ENCODE data around the gene ADGRG2. TPM values are rescaled to one million over a fixed set of nuclear protein-coding genes. Genes with fewer than 3 reads are reported as not detected.

ADGRG2 gene
- total RNA-seq, 1 experiment from 2014 or later = not detected

DNA sequence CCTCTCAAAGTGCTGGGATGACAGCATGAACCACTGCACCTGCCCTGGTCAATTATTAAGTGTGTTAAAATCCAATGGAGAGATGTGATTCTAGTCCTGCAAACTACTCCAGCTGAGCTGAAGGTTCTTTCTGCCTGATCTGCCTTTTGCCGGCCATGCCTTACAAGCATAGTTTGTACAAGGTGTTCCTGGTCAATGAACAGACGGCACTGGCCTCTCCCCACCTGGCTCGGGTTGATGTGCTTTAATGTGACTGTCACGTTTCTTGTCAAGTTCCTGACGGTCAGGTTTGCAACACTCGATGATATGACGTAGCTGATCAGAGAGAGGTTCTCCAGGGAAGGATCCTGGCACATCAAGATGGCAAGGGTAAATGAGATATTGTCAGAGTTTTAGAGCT, 115.3 kb downstream of the ADGRG2 start:
- Mint-ChIP-seq H3K27me3 (ENCODE audit: insufficient read depth, unreplicated experiment) (no peaks in the 10 kb centered on the region), H3K36me3 (ENCODE audit: insufficient read depth, unreplicated experiment) (no peaks in the 10 kb centered on the region), H3K9me3 (ENCODE audit: unreplicated experiment) (no peaks in the 10 kb centered on the region), H3K4me1 (ENCODE audit: low read depth, unreplicated experiment) (no peaks in the 10 kb centered on the region), H3K4me3 (ENCODE audit: unreplicated experiment) (no peak overlapping the region), H3K27ac (ENCODE audit: unreplicated experiment) (no peak overlapping the region)
- Histone ChIP-seq H3K27me3 (replicated peaks; ENCODE audit: control insufficient read depth, insufficient read depth, low read length) (no peaks in the 10 kb centered on the region), H3K36me3 (ENCODE audit: control insufficient read depth, insufficient read depth, low read length) (no peaks in the 10 kb centered on the region), H3K4me1 (no peaks in the 10 kb centered on the region), H3K4me3 (ENCODE audit: low read depth, low read length) (no peak overlapping the region), H3K9me3 (no peaks in the 10 kb centered on the region)
- BruUV-seq (replicated peaks) = no TSS peak
- TF ChIP-seq, protein P1, sequence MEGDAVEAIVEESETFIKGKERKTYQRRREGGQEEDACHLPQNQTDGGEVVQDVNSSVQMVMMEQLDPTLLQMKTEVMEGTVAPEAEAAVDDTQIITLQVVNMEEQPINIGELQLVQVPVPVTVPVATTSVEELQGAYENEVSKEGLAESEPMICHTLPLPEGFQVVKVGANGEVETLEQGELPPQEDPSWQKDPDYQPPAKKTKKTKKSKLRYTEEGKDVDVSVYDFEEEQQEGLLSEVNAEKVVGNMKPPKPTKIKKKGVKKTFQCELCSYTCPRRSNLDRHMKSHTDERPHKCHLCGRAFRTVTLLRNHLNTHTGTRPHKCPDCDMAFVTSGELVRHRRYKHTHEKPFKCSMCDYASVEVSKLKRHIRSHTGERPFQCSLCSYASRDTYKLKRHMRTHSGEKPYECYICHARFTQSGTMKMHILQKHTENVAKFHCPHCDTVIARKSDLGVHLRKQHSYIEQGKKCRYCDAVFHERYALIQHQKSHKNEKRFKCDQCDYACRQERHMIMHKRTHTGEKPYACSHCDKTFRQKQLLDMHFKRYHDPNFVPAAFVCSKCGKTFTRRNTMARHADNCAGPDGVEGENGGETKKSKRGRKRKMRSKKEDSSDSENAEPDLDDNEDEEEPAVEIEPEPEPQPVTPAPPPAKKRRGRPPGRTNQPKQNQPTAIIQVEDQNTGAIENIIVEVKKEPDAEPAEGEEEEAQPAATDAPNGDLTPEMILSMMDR (IDR thresholded peaks at IDR 0.05; ENCODE audit: insufficient read depth in 1 of 2, low read depth in 1 of 2, low read length in 1 of 2, severe bottlenecking in 1 of 2, unreplicated experiment in 1 of 2) = no peak
- intact Hi-C loops (cut with micrococcal nuclease; ENCODE audit: unreplicated experiment) = no loop called here
- CTCF ChIA-PET = no interaction called here
- POLR2A ChIA-PET = no interaction called here
- no peak for DNase-seq

- BruUV-seq (replicated peaks) = no TSS peak
- CTCF ChIA-PET = no interaction called here
- Histone ChIP-seq H3K4me1 (no peaks in the 10 kb centered on the region), H3K27me3 (replicated peaks; ENCODE audit: control insufficient read depth, insufficient read depth, low read length) (no peaks in the 10 kb centered on the region), H3K36me3 (ENCODE audit: control insufficient read depth, insufficient read depth, low read length) (no peaks in the 10 kb centered on the region), H3K9me3 (no peaks in the 10 kb centered on the region), H3K4me3 (ENCODE audit: low read depth, low read length) (no peak overlapping the region)
- DNase-seq = no peak
- no peaks in the 10 kb centered on the region for H3K27me3 Mint-ChIP-seq (ENCODE audit: insufficient read depth, unreplicated experiment)
- intact Hi-C loops (cut with micrococcal nuclease; ENCODE audit: unreplicated experiment) = no loop called here
- H3K36me3 Mint-ChIP-seq (ENCODE audit: insufficient read depth, unreplicated experiment) = no peaks in the 10 kb centered on the region
- no peak overlapping the region for H3K27ac Mint-ChIP-seq (ENCODE audit: unreplicated experiment)
- no peak overlapping the region for H3K4me3 Mint-ChIP-seq (ENCODE audit: unreplicated experiment)
- TF ChIP-seq, protein P1 (IDR thresholded peaks at IDR 0.05; ENCODE audit: insufficient read depth in 1 of 2, low read depth in 1 of 2, low read length in 1 of 2, severe bottlenecking in 1 of 2, unreplicated experiment in 1 of 2) = peak in 1 of 2 experiments; percentile 29
- POLR2A ChIA-PET = no interaction called here
- H3K4me1 Mint-ChIP-seq (ENCODE audit: low read depth, unreplicated experiment) = no peaks in the 10 kb centered on the region
- no peaks in the 10 kb centered on the region for H3K9me3 Mint-ChIP-seq (ENCODE audit: unreplicated experiment)
These were observed 116.4 kb downstream of the ADGRG2 start for GRCh38 chrX:19005909-19006308.

DNA sequence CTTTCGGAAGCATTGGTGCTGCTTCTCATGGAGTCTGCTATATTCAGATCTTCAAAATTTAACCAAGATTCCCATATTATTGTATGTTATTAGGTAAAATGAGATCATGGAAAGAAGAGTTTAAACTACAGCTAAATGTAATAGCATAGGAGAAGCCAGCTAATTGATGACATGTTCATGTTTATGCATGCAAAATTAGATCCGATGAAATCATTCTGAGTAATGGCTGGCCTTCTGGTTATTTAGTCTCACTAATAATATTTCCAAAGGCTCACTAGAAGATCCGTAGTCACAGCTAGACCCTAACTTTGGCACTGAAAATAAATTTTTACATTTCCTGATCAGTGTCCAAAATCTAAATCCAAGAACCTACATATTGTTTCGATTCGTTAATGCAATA, 118.5 kb downstream of the ADGRG2 start:
- Mint-ChIP-seq H3K27me3 (ENCODE audit: insufficient read depth, unreplicated experiment) (no peaks in the 10 kb centered on the region), H3K9me3 (ENCODE audit: unreplicated experiment) (no peaks in the 10 kb centered on the region), H3K27ac (ENCODE audit: unreplicated experiment) (no peak overlapping the region), H3K4me3 (ENCODE audit: unreplicated experiment) (no peak overlapping the region), H3K36me3 (ENCODE audit: insufficient read depth, unreplicated experiment) (no peaks in the 10 kb centered on the region), H3K4me1 (ENCODE audit: low read depth, unreplicated experiment) (no peaks in the 10 kb centered on the region)
- Histone ChIP-seq H3K4me1 (no peaks in the 10 kb centered on the region), H3K36me3 (ENCODE audit: control insufficient read depth, insufficient read depth, low read length) (no peaks in the 10 kb centered on the region), H3K27me3 (replicated peaks; ENCODE audit: control insufficient read depth, insufficient read depth, low read length) (no peaks in the 10 kb centered on the region), H3K4me3 (ENCODE audit: low read depth, low read length) (no peak overlapping the region), H3K9me3 (no peaks in the 10 kb centered on the region)
- ChIA-PET POLR2A (no interaction called here), CTCF (no interaction called here)
- intact Hi-C loops (cut with micrococcal nuclease; ENCODE audit: unreplicated experiment) = no loop called here
- no TSS peak for BruUV-seq (replicated peaks)
- no peak for DNase-seq
- TF ChIP-seq, protein P1 (IDR thresholded peaks at IDR 0.05; ENCODE audit: insufficient read depth in 1 of 2, low read depth in 1 of 2, low read length in 1 of 2, severe bottlenecking in 1 of 2, unreplicated experiment in 1 of 2) = no peak
